GM19238 (cell line): ENCODE measurements around the gene BACH2.
"Not testable (repeated sequence)": the region's sequence is repeated elsewhere in the genome, so short reads cannot be mapped to it uniquely, and the experiment has no call there.

Experiments
- DNase-seq: peaks from one replicate; pipeline ENCODE4 v3.0.0; 2011; ENCODE audit warnings: low spot score; ENCODE audit not compliant: insufficient read length

Gene BACH2

GRCh38 chr6:90158936-90159335 lies 137.7 kb downstream of the BACH2 start:
- DNase-seq: no peak

GRCh38 chr6:90157441-90157840 lies 139.2 kb downstream of the BACH2 start:
- no peak for DNase-seq

GRCh38 chr6:90156861-90157260 lies 139.8 kb downstream of the BACH2 start:
- DNase-seq: no peak

GRCh38 chr6:90154755-90155470 lies 141.7 kb downstream of the BACH2 start:
- no peak for DNase-seq

GRCh38 chr6:90151576-90152422 lies 144.8 kb downstream of the BACH2 start:
- DNase-seq: no peak

- DNase-seq: no peak
Observed at GRCh38 chr6:90149280-90149679, 147.4 kb downstream of the BACH2 start.

GRCh38 chr6:90148867-90149266 lies 147.8 kb downstream of the BACH2 start:
- no peak for DNase-seq

GRCh38 chr6:90146921-90147649 lies 149.6 kb downstream of the BACH2 start:
- no peak for DNase-seq

GRCh38 chr6:90146024-90146423 lies 150.6 kb downstream of the BACH2 start:
- DNase-seq: no peak

GRCh38 chr6:90144928-90145555 lies 151.6 kb downstream of the BACH2 start:
- DNase-seq: no peak

GRCh38 chr6:90144396-90144795 lies 152.2 kb downstream of the BACH2 start:
- DNase-seq: no peak

GRCh38 chr6:90140683-90141082 lies 156.0 kb downstream of the BACH2 start:
- no peak for DNase-seq

- DNase-seq: no peak
Observed at GRCh38 chr6:90139272-90139817, 157.3 kb downstream of the BACH2 start.

GRCh38 chr6:90136837-90137568 lies 159.6 kb downstream of the BACH2 start:
- no peak for DNase-seq

- DNase-seq: no peak
Observed at GRCh38 chr6:90136176-90136575, 160.5 kb downstream of the BACH2 start.

GRCh38 chr6:90135667-90136066 lies 161.0 kb downstream of the BACH2 start:
- DNase-seq: no peak

- not testable (repeated sequence) for DNase-seq
Observed at GRCh38 chr6:90133664-90134063, 163.0 kb downstream of the BACH2 start.

- DNase-seq: no peak
Observed at GRCh38 chr6:90131614-90132423, 164.8 kb downstream of the BACH2 start.

- no peak for DNase-seq
Observed at GRCh38 chr6:90131125-90131524, 165.5 kb downstream of the BACH2 start.

- DNase-seq: not testable (repeated sequence)
Observed at GRCh38 chr6:90128687-90129086, 168.0 kb downstream of the BACH2 start.
